Astrocyte (in vitro differentiated cells and primary cell): Measurements from ENCODE around the gene TSC2. TPM values are rescaled to one million over a fixed set of nuclear protein-coding genes. Genes with fewer than 3 reads are reported as not detected.

ENCODE experiments used
- DNase-seq: peaks from one replicate; pipeline ENCODE4 v3.0.0-alpha.2; 2010; ENCODE audit warnings: low read depth
- FAIRE-seq: peaks from 2 replicates; lab custom pipeline; 2011; peaks lifted over from hg19 to GRCh38; lab: Jason Lieb, UNC
- H2AFZ ChIP-seq: 2 replicates; pipeline ENCODE4 v1.6.0; 2012; ENCODE audit warnings: low read depth, low read length, inconsistent platforms
- H3K27ac ChIP-seq: 2 replicates; pipeline ENCODE4 v1.5.1; 2011; ENCODE audit warnings: low read depth, low read length, inconsistent platforms
- H3K27me3 ChIP-seq: 2 replicates; pipeline ENCODE4 v1.6.0; 2011; ENCODE audit warnings: low read length, inconsistent platforms; ENCODE audit not compliant: insufficient read depth
- H3K36me3 ChIP-seq: 2 replicates; pipeline ENCODE4 v1.5.1; 2011; ENCODE audit warnings: low read length, inconsistent platforms; ENCODE audit not compliant: insufficient read depth
- H3K4me1 ChIP-seq: 2 replicates; pipeline ENCODE4 v1.5.1; 2011; ENCODE audit warnings: low read length, inconsistent platforms; ENCODE audit not compliant: insufficient read depth
- H3K4me2 ChIP-seq: 2 replicates; pipeline ENCODE4 v1.6.0; 2012; ENCODE audit warnings: low read length, inconsistent platforms
- H3K4me3 ChIP-seq: 2 replicates; pipeline ENCODE4 v1.5.1; 2011; ENCODE audit warnings: low read depth, mild to moderate bottlenecking, low read length, inconsistent platforms; ENCODE audit not compliant: insufficient read depth
- H3K79me2 ChIP-seq: 2 replicates; pipeline ENCODE4 v1.6.0; 2012; ENCODE audit warnings: mild to moderate bottlenecking, low read length, inconsistent platforms; ENCODE audit not compliant: insufficient read depth
- H3K9ac ChIP-seq: 2 replicates; pipeline ENCODE4 v1.6.0; 2012; ENCODE audit warnings: mild to moderate bottlenecking, low read length, inconsistent platforms
- H3K9me3 ChIP-seq: 2 replicates; pipeline ENCODE4 v1.5.1; 2012; ENCODE audit warnings: low read depth, mild to moderate bottlenecking, low read length, inconsistent platforms; ENCODE audit not compliant: insufficient read depth
- H4K20me1 ChIP-seq: 2 replicates; pipeline ENCODE4 v1.6.0; 2012; ENCODE audit warnings: low read length, inconsistent platforms; ENCODE audit not compliant: insufficient read depth
- H3K27ac Mint-ChIP-seq: one replicate; pipeline ENCODE4 v1.8.0; 2021; ENCODE audit warnings: mild to moderate bottlenecking, mixed read lengths; ENCODE audit not compliant: unreplicated experiment
- H3K27me3 Mint-ChIP-seq: one replicate; pipeline ENCODE4 v1.8.0; 2021; ENCODE audit warnings: low read depth, mixed read lengths; ENCODE audit not compliant: unreplicated experiment
- H3K36me3 Mint-ChIP-seq: one replicate; pipeline ENCODE4 v1.8.0; 2021; ENCODE audit warnings: low read depth, mixed read lengths; ENCODE audit not compliant: unreplicated experiment
- H3K4me1 Mint-ChIP-seq: one replicate; pipeline ENCODE4 v1.8.0; 2021; ENCODE audit warnings: low read depth, mixed read lengths; ENCODE audit not compliant: unreplicated experiment
- H3K4me3 Mint-ChIP-seq: one replicate; pipeline ENCODE4 v1.8.0; 2021; ENCODE audit warnings: mild to moderate bottlenecking, moderate library complexity, mixed read lengths; ENCODE audit not compliant: unreplicated experiment
- H3K9me3 Mint-ChIP-seq: one replicate; pipeline ENCODE4 v1.8.0; 2021; ENCODE audit warnings: mild to moderate bottlenecking, mixed read lengths; ENCODE audit not compliant: unreplicated experiment
- CTCF ChIP-seq: IDR thresholded peaks from 2 replicates; pipeline ENCODE4 v1.5.1; 2011; ENCODE audit warnings: low read depth, mild to moderate bottlenecking, inconsistent platforms, low read length, moderate library complexity; ENCODE audit not compliant: insufficient read depth
- EZH2 ChIP-seq: IDR thresholded peaks from 2 replicates; pipeline ENCODE4 v1.6.1; 2012; ENCODE audit warnings: mild to moderate bottlenecking, low read length, inconsistent platforms; ENCODE audit not compliant: insufficient read depth
- total RNA-seq: library from RNA; stranded (reverse); gene quantifications from 2 replicates; pipeline ENCODE4 v1.2.1, GENCODE V29; 2021

Gene TSC2
- total RNA-seq, 1 donor from 2014 or later, result 89.5 TPM

GRCh38 chr16:2090777-2091546 is 43.2 kb downstream of the TSC2 start:
- H3K27ac Mint-ChIP-seq, result no peak overlapping the region
- DNase-seq, result peak; percentile 11
- H3K4me3 ChIP-seq, result no peak overlapping the region
- peaks cover 58% of the 10 kb centered on the region for H4K20me1 ChIP-seq
- peak overlapping the region; percentile 52 for H3K4me2 ChIP-seq
- H3K27me3 Mint-ChIP-seq, result no peaks in the 10 kb centered on the region
- H3K4me3 Mint-ChIP-seq, result no peak overlapping the region
- H2AFZ ChIP-seq, result no peak overlapping the region
- H3K27ac ChIP-seq, result no peak overlapping the region
- no peak for FAIRE-seq
- H3K79me2 ChIP-seq, result no peaks in the 10 kb centered on the region
- H3K9me3 ChIP-seq, result no peaks in the 10 kb centered on the region
- TF ChIP-seq EZH2 (no peak), CTCF (no peak)
- H3K36me3 ChIP-seq, result no peaks in the 10 kb centered on the region
- H3K9ac ChIP-seq, result no peak overlapping the region
- no peaks in the 10 kb centered on the region for H3K27me3 ChIP-seq
- H3K4me1 Mint-ChIP-seq, result no peaks in the 10 kb centered on the region
- no peaks in the 10 kb centered on the region for H3K9me3 Mint-ChIP-seq
- peaks cover 11% of the 10 kb centered on the region for H3K4me1 ChIP-seq
- H3K36me3 Mint-ChIP-seq, result peaks cover 13% of the 10 kb centered on the region

- Histone ChIP-seq H3K27ac (no peak overlapping the region), H3K79me2 (no peaks in the 10 kb centered on the region), H3K4me2 (peak overlapping the region; percentile 52), H4K20me1 (peaks cover 60% of the 10 kb centered on the region), H2AFZ (no peak overlapping the region), H3K36me3 (no peaks in the 10 kb centered on the region), H3K9me3 (no peaks in the 10 kb centered on the region), H3K9ac (no peak overlapping the region), H3K27me3 (no peaks in the 10 kb centered on the region), H3K4me3 (no peak overlapping the region), H3K4me1 (peaks cover 11% of the 10 kb centered on the region)
- Mint-ChIP-seq H3K4me1 (no peaks in the 10 kb centered on the region), H3K27me3 (no peaks in the 10 kb centered on the region), H3K4me3 (no peak overlapping the region), H3K36me3 (peaks cover 13% of the 10 kb centered on the region), H3K9me3 (no peaks in the 10 kb centered on the region), H3K27ac (peak overlapping the region; percentile 69)
- FAIRE-seq (no peak), DNase-seq (no peak)
- no peak for TF ChIP-seq CTCF
- TF ChIP-seq EZH2, result no peak
Measured at GRCh38 chr16:2091547-2092255, 43.9 kb downstream of the TSC2 start.
